Ureter (tissue), 1 donor: ENCODE data around the gene SNX27. TPM values are rescaled to one million over a fixed set of nuclear protein-coding genes. Genes with fewer than 3 reads are reported as not detected.
"Not testable (repeated sequence)": the region's sequence is repeated elsewhere in the genome, so short reads cannot be mapped to it uniquely, and the experiment has no call there.

ENCODE experiments used
- DNase-seq: peaks from one replicate; pipeline ENCODE4 v3.0.0-alpha.2; 2020; ENCODE audit warnings: low spot score
- total RNA-seq: library from RNA; stranded (reverse); gene quantifications from one replicate; pipeline ENCODE4 v1.2.4, GENCODE V29; 2023
- donor health status: DM: yes; HTN: yes; CAD: no.

The SNX27 gene
- total RNA-seq, 1 donor from 2014 or later: 48.9 TPM

DNA sequence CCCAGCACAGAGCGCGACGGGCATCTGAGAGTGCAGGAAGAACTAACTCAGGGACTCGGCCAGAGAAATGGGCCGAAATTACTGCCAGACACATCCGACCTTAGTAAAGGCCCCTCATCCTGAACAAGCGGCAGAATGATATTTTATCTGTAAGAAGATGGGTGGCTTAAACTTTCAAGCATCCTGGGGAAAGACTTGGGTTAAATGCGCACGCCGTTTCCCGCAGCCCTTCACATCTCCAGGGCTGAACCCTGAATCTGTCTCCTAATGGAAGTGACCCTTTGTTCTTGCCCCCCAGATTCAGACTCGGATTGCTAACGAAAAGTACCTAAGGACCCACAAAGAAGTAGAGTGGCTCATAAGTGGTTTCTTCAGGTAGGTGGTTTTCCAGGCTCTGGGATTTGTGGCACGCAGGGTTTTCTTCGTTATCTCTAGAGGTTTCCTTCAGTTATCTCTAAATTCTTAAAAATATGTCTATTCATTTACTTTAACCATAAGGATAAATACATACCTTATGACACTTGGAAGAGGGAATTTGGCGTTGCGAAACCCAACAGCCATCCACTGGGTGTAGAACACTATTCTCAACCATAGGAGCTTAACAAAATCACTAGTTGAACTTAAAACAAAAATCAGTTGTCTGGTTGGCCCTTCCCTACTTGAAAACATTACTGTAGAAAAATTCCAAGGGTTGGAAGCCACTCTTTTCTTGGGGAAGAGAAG, 110.1 kb downstream of the SNX27 start:
- DNase-seq: no peak

DNA sequence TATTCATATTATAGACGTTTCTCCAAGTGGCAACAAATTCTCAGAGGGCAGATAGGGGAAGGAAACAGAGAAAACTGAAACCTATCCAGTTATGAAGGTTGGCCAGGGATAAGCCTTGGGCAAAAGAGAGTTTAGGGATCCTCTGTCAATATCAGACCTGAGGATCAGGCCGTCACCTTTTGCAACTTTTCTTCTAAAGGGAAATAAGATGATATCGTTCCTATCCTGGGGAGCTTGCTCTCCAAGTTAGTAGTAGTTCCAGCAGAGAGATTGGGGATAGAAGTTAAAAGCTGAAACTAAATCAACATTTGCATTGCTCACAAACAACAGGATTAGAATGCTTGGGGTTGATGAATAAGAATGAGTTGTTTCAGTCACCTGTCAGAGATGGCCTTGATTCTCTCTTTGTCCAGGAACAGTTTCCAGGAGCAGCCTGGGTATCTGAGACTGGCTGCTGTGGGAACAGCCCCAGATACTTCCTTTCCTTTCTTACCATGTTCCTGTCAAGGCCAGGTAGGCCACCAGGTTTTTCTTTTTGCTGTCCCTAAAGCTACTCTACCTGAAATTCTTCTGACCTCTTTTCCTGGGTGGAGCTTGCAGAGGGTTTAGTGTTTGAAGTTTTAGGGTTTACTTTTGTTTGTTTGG, 112.0 kb downstream of the SNX27 start:
- DNase-seq: no peak

DNA sequence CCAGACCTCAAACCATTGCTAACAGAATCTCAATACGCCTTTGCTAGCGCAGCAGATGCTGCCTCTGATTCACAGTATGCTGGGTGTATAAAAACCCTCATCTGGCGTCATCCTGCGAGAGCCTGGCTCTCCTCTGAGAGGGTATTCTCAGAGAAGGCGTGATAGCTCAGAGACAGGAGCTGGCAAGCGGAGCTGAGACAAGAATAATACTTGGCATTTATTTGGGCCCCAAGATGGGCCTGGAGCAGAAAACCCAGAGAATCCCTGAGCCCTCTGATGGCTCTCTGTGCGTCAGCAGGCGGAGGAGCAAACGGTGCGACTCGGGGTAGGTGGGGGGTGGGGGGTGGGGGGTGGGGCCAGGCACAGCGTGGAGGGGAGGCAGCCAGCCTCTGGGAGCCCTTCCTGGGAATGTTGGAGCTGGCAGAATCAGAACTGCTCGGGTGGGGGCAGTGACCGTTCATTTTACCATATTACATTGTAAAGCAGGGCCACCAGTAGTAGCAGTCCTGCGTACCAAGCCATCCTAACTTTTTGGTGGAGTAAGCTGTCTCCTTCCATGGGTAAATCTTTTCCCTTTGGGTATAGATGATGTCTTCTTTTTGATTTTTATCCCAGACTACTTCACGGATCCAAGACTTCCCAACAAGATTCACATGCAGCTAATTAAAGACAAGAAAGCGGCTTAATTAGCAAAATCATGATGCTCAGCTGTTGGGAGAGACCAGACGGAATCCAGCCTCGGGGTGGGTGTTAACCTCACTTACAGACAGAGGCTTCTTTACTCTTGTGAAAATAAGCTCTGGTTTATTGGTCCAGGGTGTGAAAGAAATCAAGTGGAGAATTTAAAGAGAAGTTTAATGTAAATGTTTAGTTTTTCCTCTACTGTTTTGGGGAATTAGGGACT, 116.6 kb downstream of the SNX27 start:
- DNase-seq: no peak

DNA sequence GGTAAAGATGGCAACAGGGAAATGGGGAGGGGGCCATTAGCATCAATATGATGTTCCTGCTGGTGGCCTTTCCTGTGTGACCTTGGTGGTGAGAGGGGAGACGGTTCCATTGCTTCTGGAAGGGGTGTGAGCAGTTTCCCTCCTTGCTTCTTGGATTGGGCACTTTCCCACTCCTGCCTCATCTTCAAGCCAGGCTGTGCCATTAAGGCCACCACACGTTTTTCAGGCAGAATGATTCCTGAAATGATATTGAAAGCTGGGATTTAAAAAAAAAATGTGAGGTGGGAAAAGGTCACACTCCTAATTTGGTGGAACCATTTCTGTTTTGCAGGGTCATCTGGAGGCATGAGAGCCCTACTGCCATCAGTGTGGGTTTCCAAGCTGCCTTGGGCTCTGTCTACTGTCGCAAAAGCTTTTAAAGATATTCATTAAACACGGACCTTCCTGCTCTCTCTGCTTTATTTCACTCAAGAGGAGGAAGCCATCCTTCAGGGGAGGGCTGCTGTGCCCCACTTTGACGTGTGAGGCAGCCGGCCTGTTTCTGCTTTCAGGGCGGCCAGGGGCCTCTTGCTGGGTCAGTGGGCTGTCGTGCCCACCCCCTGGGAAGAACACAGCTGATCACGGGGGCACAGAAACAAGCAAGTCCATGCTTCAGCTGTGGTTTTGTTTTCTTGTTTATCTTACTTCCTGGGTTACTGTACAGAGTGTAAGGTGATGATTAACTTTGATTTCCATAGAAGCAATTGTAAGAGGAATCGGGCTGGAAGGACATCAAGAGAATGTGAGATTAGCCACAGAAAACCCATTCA, 117.5 kb downstream of the SNX27 start:
- no peak for DNase-seq

DNA sequence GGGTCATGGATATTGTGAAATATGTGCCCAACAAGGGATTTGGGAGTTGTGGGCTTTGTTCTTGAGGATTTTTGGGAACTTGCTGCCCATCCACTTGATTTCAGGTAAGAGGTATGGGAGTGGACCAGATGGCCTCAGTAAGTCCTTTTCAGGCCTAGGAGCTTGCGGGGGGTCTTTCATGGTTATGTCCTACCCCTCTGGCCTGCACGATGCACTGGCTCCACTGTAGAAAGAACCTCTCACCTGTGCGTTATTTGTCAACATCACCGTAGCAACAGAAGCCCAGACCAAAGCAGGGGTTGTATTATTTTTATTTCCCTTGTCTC, 118.1 kb downstream of the SNX27 start:
- DNase-seq: no peak

DNA sequence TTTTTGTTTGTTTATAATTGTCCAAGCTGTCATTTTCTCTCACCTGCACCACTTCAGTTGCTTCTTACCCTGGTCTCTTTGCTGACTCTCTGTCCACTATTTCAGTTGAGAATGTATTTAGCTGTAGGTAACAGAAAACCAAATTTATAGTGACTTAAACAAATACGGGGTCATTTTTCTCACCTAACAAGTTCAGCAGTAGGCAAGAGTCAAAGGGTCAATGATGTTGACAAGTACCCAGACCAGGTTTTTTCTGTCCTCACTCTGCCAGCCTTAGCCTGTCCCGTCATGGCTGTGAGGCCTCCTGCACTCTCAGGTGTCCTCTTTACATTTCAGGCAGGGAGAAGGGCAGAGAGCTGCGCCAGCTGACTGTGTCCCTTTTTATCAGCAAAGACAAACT, 121.3 kb downstream of the SNX27 start:
- no peak for DNase-seq

GRCh38 chr1:151733995-151734394, 122.1 kb downstream of the SNX27 start:
- DNase-seq: not testable (repeated sequence)

- no peak for DNase-seq
Measured at GRCh38 chr1:151737026-151737425, 125.2 kb downstream of the SNX27 start.

- DNase-seq: no peak
Measured at GRCh38 chr1:151737479-151737878, 125.6 kb downstream of the SNX27 start.

- DNase-seq: peak; percentile 66
Measured at GRCh38 chr1:151739590-151740355, 127.9 kb downstream of the SNX27 start.

DNA sequence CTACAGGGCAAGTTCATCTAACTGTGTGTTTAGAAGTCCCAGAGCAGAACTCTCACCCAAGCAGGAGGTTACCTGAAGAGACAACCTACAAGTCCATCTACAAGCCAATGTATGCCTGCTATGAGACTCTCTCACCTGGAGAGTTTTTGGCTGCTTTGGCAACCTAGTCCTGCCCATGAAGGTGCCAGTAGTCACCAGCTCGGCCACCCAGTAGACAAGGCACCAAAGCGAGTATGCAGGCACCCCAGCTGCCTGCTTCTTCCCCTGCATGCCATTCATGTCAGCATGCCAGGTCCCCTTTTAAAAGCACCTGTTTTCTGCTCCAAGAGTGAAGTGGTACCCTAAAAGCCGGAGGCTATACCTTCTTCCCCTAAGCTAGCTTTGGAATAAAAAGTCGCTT, 129.7 kb downstream of the SNX27 start:
- DNase-seq: no peak

Other genes starting within 250 kb of the SNX27 start
- gene SELENBP1, start 239.3 kb upstream of the SNX27 start, total RNA-seq: 57.1 TPM
- gene PSMB4, start 212.5 kb upstream of the SNX27 start, total RNA-seq: 205 TPM
- gene POGZ, start 152.6 kb upstream of the SNX27 start, total RNA-seq: 175 TPM
- gene CGN, start 100.7 kb upstream of the SNX27 start, total RNA-seq: 67.4 TPM
- 29.5 TPM for gene TUFT1, start 71.7 kb upstream of the SNX27 start, total RNA-seq
- gene CELF3, start 104.8 kb downstream of the SNX27 start, total RNA-seq: not detected
- gene RIIAD1, start 109.5 kb downstream of the SNX27 start, total RNA-seq: not detected
- gene MRPL9, start 151.4 kb downstream of the SNX27 start, total RNA-seq: 66.1 TPM
- gene TDRKH, start 178.4 kb downstream of the SNX27 start, total RNA-seq: 12.3 TPM
- gene LINGO4, start 193.4 kb downstream of the SNX27 start, total RNA-seq: 0.31 TPM
- 14.5 TPM for gene RORC, start 219.8 kb downstream of the SNX27 start, total RNA-seq
- 1.4 TPM for gene C2CD4D, start 227.8 kb downstream of the SNX27 start, total RNA-seq
- gene THEM5, start 241.7 kb downstream of the SNX27 start, total RNA-seq: not detected